Large intestine (tissue), 3 donors: Measurements from ENCODE around the gene NT5DC1. TPM values are rescaled to one million over a fixed set of nuclear protein-coding genes. Genes with fewer than 3 reads are reported as not detected.

Source experiments
- DNase-seq, 2 donors: peaks; one replicate each; pipeline versions ENCODE4 v3.0.0 to v3.0.0-alpha.2; 2013
- H3K27ac ChIP-seq: one replicate; pipeline ENCODE4 v1.5.1; 2013; ENCODE audit warnings: low read length
- H3K27me3 ChIP-seq: 2 replicates; pipeline ENCODE4 v1.6.1; 2013; ENCODE audit warnings: low read length; ENCODE audit not compliant: control insufficient read depth, insufficient read depth
- H3K36me3 ChIP-seq: 2 replicates; pipeline ENCODE4 v1.6.1; 2013; ENCODE audit warnings: low read length; ENCODE audit not compliant: control insufficient read depth, insufficient read depth
- H3K4me1 ChIP-seq: one replicate; pipeline ENCODE4 v1.6.1; 2013; ENCODE audit warnings: low read length; ENCODE audit not compliant: control insufficient read depth, insufficient read depth
- H3K4me3 ChIP-seq: one replicate; pipeline ENCODE4 v1.5.1; 2013; ENCODE audit warnings: low read length
- H3K9me3 ChIP-seq: one replicate; pipeline ENCODE4 v1.6.1; 2013; ENCODE audit warnings: mild to moderate bottlenecking, low read depth, low read length, moderate library complexity; ENCODE audit not compliant: control insufficient read depth
- WGBS: methylation state at CpG from one replicate; pipeline ENCODE4 v1.1.5; 2013; ENCODE audit warnings: low lambda C conversion rate; ENCODE audit not compliant: insufficient coverage; 5-methylcytosine and 5-hydroxymethylcytosine counted together
- polyA plus RNA-seq: library from polyadenylated mRNA; unstranded; fragments of 120-200 nt; gene quantifications from one replicate; pipeline ENCODE4 v1.2.1, GENCODE V29; 2013

The NT5DC1 gene
- polyA plus RNA-seq, 1 donor: 54.4 TPM

- no peak overlapping the region for H3K4me3 ChIP-seq
- H3K27ac ChIP-seq: no peak overlapping the region
- H3K4me1 ChIP-seq: no peaks in the 10 kb centered on the region
- no peaks in the 10 kb centered on the region for H3K36me3 ChIP-seq
- no peak for DNase-seq
- WGBS: no CpG with 5 or more reads among the region's 1 CpG
- no peaks in the 10 kb centered on the region for H3K9me3 ChIP-seq
- H3K27me3 ChIP-seq: no peaks in the 10 kb centered on the region
Measured at GRCh38 chr6:116157391-116157790, 56.7 kb downstream of the NT5DC1 start.

- no peaks in the 10 kb centered on the region for H3K27me3 ChIP-seq
- H3K27ac ChIP-seq: no peak overlapping the region
- H3K36me3 ChIP-seq: no peaks in the 10 kb centered on the region
- WGBS: 60% methylated on average over 1 of the region's 3 CpGs
- H3K4me1 ChIP-seq: no peaks in the 10 kb centered on the region
- DNase-seq: no peak
- peaks cover 2% of the 10 kb centered on the region for H3K9me3 ChIP-seq
- no peak overlapping the region for H3K4me3 ChIP-seq
Measured at GRCh38 chr6:116158641-116159040, 58.0 kb downstream of the NT5DC1 start.

GRCh38 chr6:116159782-116160524, 59.3 kb downstream of the NT5DC1 start:
- Histone ChIP-seq H3K27ac (no peak overlapping the region), H3K4me1 (no peaks in the 10 kb centered on the region), H3K36me3 (no peaks in the 10 kb centered on the region), H3K4me3 (no peak overlapping the region), H3K27me3 (no peaks in the 10 kb centered on the region), H3K9me3 (peaks cover 13% of the 10 kb centered on the region)
- 96% methylated on average over 3 of the region's 3 CpGs for WGBS
- DNase-seq: no peak

GRCh38 chr6:116165596-116165995, 64.9 kb downstream of the NT5DC1 start:
- no peaks in the 10 kb centered on the region for H3K27me3 ChIP-seq
- WGBS: no CpG with 5 or more reads among the region's 1 CpG
- DNase-seq: no peak
- H3K36me3 ChIP-seq: peaks cover 7% of the 10 kb centered on the region
- no peaks in the 10 kb centered on the region for H3K4me1 ChIP-seq
- peaks cover 21% of the 10 kb centered on the region for H3K9me3 ChIP-seq
- no peak overlapping the region for H3K27ac ChIP-seq
- no peak overlapping the region for H3K4me3 ChIP-seq

- Histone ChIP-seq H3K9me3 (peaks cover 21% of the 10 kb centered on the region), H3K36me3 (peaks cover 7% of the 10 kb centered on the region), H3K4me3 (no peak overlapping the region), H3K27me3 (no peaks in the 10 kb centered on the region), H3K4me1 (no peaks in the 10 kb centered on the region), H3K27ac (no peak overlapping the region)
- no peak for DNase-seq
- WGBS: no CpG with 5 or more reads among the region's 1 CpG
Measured at GRCh38 chr6:116166369-116166768, 65.7 kb downstream of the NT5DC1 start.

- H3K9me3 ChIP-seq: peaks cover 21% of the 10 kb centered on the region
- H3K4me3 ChIP-seq: no peak overlapping the region
- H3K27ac ChIP-seq: no peak overlapping the region
- H3K36me3 ChIP-seq: peaks cover 7% of the 10 kb centered on the region
- no peak for DNase-seq
- no peaks in the 10 kb centered on the region for H3K4me1 ChIP-seq
- 100% methylated on average over 1 of the region's 1 CpG for WGBS
- no peaks in the 10 kb centered on the region for H3K27me3 ChIP-seq
Measured at GRCh38 chr6:116168148-116168547, 67.5 kb downstream of the NT5DC1 start.

GRCh38 chr6:116169880-116170279, 69.2 kb downstream of the NT5DC1 start:
- Histone ChIP-seq H3K36me3 (peaks cover 10% of the 10 kb centered on the region), H3K4me1 (no peaks in the 10 kb centered on the region), H3K27ac (no peak overlapping the region), H3K9me3 (peaks cover 9% of the 10 kb centered on the region), H3K27me3 (no peaks in the 10 kb centered on the region), H3K4me3 (no peak overlapping the region)
- DNase-seq: no peak
- WGBS: 89% methylated on average over 1 of the region's 2 CpGs

- Histone ChIP-seq H3K4me3 (no peak overlapping the region), H3K27ac (no peak overlapping the region), H3K36me3 (peaks cover 10% of the 10 kb centered on the region), H3K4me1 (no peaks in the 10 kb centered on the region), H3K9me3 (peaks cover 11% of the 10 kb centered on the region), H3K27me3 (no peaks in the 10 kb centered on the region)
- no peak for DNase-seq
- no CpG with 5 or more reads among the region's 5 CpGs for WGBS
Measured at GRCh38 chr6:116170358-116171057, 69.9 kb downstream of the NT5DC1 start.

GRCh38 chr6:116173928-116174327, 73.3 kb downstream of the NT5DC1 start:
- Histone ChIP-seq H3K27me3 (no peaks in the 10 kb centered on the region), H3K9me3 (peaks cover 8% of the 10 kb centered on the region), H3K36me3 (peaks cover 6% of the 10 kb centered on the region), H3K27ac (no peak overlapping the region), H3K4me1 (no peaks in the 10 kb centered on the region), H3K4me3 (no peak overlapping the region)
- DNase-seq: no peak
- WGBS: 100% methylated on average over 1 of the region's 3 CpGs

GRCh38 chr6:116175344-116175743, 74.7 kb downstream of the NT5DC1 start:
- WGBS: 100% methylated on average over 1 of the region's 2 CpGs
- peaks cover 5% of the 10 kb centered on the region for H3K36me3 ChIP-seq
- no peaks in the 10 kb centered on the region for H3K27me3 ChIP-seq
- no peak for DNase-seq
- peaks cover 8% of the 10 kb centered on the region for H3K9me3 ChIP-seq
- no peak overlapping the region for H3K4me3 ChIP-seq
- no peaks in the 10 kb centered on the region for H3K4me1 ChIP-seq
- no peak overlapping the region for H3K27ac ChIP-seq
